ENCODE results near the gene RNF213. TPM values are rescaled to one million over a fixed set of nuclear protein-coding genes. Genes with fewer than 3 reads are reported as not detected.

RNF213 gene
- total and polyA plus RNA-seq, 10 of the 15 experiments (the other 5 are each of a cell fraction or from before 2014, with no cell fraction given), result 18.6 to 145 (median 65.8) TPM

DNA sequence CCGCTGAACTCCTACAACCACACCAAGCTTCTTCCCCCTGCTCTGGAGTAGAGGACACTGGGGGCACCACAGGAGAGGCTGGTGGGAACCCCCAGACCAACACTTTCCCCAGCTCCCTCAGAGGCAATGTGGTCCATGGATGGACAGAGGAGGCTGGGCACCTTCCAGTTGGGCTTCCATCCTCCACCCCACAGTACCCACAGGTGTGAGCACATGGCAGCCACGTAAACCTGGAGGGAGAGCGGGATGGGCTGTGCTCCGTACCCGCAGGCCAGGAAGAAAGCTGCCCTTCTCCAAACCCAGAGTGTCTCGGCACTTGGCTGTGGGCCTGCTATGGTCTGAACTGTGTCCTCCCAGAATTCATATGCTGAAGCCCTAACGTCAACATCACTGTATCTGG lies 42.3 kb upstream of the RNF213 start:
- Histone ChIP-seq H3K4me3 (no peak overlapping the region), H3K79me2 (ENCODE audit: control insufficient read depth, insufficient read depth, low read length) (peaks cover 4% of the 10 kb centered on the region), H3K36me3 (ENCODE audit: control insufficient read depth in 2 of 2, insufficient read depth in 2 of 2, low read length in 1 of 2) (peaks cover 0 to 5% of the 10 kb centered on the region in 2 experiments; a peak in 2 of 4 replicates), H3K27me3 (replicated peaks in 1 of 2; ENCODE audit: control insufficient read depth in 2 of 2, insufficient read depth in 2 of 2, low read length in 1 of 2) (no peaks in the 10 kb centered on the region), H2AFZ (ENCODE audit: control insufficient read depth, low read depth, low read length) (no peak overlapping the region), H3K9ac (ENCODE audit: control insufficient read depth, insufficient read depth, low read length) (no peak overlapping the region), H3K27ac (ENCODE audit: control insufficient read depth, insufficient read depth) (no peak overlapping the region), H3K9me3 (replicated peaks; ENCODE audit: control insufficient read depth, insufficient read depth, low read length) (no peaks in the 10 kb centered on the region), H3K4me1 (ENCODE audit: control insufficient read depth, insufficient read depth, low read length) (peaks cover 4% of the 10 kb centered on the region), H4K20me1 (ENCODE audit: control insufficient read depth, insufficient read depth) (no peaks in the 10 kb centered on the region; the same call in 1 of the 2 replicates), H3K4me2 (ENCODE audit: control insufficient read depth, insufficient read depth) (no peak overlapping the region)
- in situ Hi-C loops (cut with MboI), result no loop called here
- ChIA-PET CTCF (no interaction called here), SMC1A (ENCODE audit: uncharacterized antibody, unreplicated experiment) (interaction anchor here (1.0 to 2.0 kb wide), 2 partner anchors 22 to 41 kb away, joined by 3 to 8 read pairs; no protein-coding TSS in a partner anchor), POLR2A (interaction anchor here (1.3 kb wide), 1 partner anchor 36 kb away, joined by 3 read pairs; no protein-coding TSS in a partner anchor), RAD21 (ENCODE audit: unreplicated experiment) (interaction anchor here (2.2 kb wide), 1 partner anchor 45 kb away, joined by 10 read pairs; no protein-coding TSS in a partner anchor)
- no peak for TF ChIP-seq GATAD2B (conservative IDR thresholded peaks at IDR 0.05; ENCODE audit: low read depth)
- TF ChIP-seq MTA2 (IDR thresholded peaks at IDR 0.05; ENCODE audit: low read depth), result no peak
- no peak for TF ChIP-seq ETV6 (conservative IDR thresholded peaks at IDR 0.05 in 1 of 2, IDR thresholded peaks at IDR 0.05 in 1 of 2; ENCODE audit: borderline replicate concordance in 1 of 2, low read depth in 1 of 2)
- TF ChIP-seq ZNF207 (IDR thresholded peaks at IDR 0.05; ENCODE audit: borderline replicate concordance), result no peak
- no peak for TF ChIP-seq CREB1 (IDR thresholded peaks at IDR 0.05; ENCODE audit: low read depth)
- no peak for TF ChIP-seq CHD2 (IDR thresholded peaks at IDR 0.05; ENCODE audit: borderline replicate concordance, low read depth, low read length)
- TF ChIP-seq, protein P1, sequence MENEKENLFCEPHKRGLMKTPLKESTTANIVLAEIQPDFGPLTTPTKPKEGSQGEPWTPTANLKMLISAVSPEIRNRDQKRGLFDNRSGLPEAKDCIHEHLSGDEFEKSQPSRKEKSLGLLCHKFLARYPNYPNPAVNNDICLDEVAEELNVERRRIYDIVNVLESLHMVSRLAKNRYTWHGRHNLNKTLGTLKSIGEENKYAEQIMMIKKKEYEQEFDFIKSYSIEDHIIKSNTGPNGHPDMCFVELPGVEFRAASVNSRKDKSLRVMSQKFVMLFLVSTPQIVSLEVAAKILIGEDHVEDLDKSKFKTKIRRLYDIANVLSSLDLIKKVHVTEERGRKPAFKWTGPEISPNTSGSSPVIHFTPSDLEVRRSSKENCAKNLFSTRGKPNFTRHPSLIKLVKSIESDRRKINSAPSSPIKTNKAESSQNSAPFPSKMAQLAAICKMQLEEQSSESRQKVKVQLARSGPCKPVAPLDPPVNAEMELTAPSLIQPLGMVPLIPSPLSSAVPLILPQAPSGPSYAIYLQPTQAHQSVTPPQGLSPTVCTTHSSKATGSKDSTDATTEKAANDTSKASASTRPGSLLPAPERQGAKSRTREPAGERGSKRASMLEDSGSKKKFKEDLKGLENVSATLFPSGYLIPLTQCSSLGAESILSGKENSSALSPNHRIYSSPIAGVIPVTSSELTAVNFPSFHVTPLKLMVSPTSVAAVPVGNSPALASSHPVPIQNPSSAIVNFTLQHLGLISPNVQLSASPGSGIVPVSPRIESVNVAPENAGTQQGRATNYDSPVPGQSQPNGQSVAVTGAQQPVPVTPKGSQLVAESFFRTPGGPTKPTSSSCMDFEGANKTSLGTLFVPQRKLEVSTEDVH (IDR thresholded peaks at IDR 0.05; ENCODE audit: low read depth, partially characterized antibody), result no peak
- TF ChIP-seq, protein P2, sequence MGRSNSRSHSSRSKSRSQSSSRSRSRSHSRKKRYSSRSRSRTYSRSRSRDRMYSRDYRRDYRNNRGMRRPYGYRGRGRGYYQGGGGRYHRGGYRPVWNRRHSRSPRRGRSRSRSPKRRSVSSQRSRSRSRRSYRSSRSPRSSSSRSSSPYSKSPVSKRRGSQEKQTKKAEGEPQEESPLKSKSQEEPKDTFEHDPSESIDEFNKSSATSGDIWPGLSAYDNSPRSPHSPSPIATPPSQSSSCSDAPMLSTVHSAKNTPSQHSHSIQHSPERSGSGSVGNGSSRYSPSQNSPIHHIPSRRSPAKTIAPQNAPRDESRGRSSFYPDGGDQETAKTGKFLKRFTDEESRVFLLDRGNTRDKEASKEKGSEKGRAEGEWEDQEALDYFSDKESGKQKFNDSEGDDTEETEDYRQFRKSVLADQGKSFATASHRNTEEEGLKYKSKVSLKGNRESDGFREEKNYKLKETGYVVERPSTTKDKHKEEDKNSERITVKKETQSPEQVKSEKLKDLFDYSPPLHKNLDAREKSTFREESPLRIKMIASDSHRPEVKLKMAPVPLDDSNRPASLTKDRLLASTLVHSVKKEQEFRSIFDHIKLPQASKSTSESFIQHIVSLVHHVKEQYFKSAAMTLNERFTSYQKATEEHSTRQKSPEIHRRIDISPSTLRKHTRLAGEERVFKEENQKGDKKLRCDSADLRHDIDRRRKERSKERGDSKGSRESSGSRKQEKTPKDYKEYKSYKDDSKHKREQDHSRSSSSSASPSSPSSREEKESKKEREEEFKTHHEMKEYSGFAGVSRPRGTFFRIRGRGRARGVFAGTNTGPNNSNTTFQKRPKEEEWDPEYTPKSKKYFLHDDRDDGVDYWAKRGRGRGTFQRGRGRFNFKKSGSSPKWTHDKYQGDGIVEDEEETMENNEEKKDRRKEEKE (IDR thresholded peaks at IDR 0.05), result no peak
- no peak for TF ChIP-seq TAF1 (IDR thresholded peaks at IDR 0.05; ENCODE audit: borderline replicate concordance, low read depth, low read length)
- no peak for TF ChIP-seq SREBF2 (IDR thresholded peaks at IDR 0.05; ENCODE audit: low read length)
- TF ChIP-seq NR2F1 (conservative IDR thresholded peaks at IDR 0.05), result no peak
- no peak for TF ChIP-seq MEF2B (IDR thresholded peaks at IDR 0.05; ENCODE audit: partially characterized antibody, poor library complexity, severe bottlenecking)
- no peak for TF ChIP-seq CREM (IDR thresholded peaks at IDR 0.05; ENCODE audit: low read depth)
- TF ChIP-seq TCF12 (IDR thresholded peaks at IDR 0.05; ENCODE audit: low read depth, low read length), result no peak
- 94% methylated on average over 7 of the region's 7 CpGs for WGBS (ENCODE audit: insufficient coverage, insufficient replicate concordance, low lambda C conversion rate, missing lambda C conversion rate)
- ATAC-seq (no peak), FAIRE-seq (no peak), DNase-seq (ENCODE audit: low read depth, low spot score) (no peak)
- BruUV-seq (replicated peaks), result no TSS peak
- intact Hi-C loops (cut with micrococcal nuclease; ENCODE audit: unreplicated experiment), result loop anchor here (5.0 kb wide), 1 partner anchor 34 kb away; no protein-coding TSS in a partner anchor

Data from GM12878 (cell line).